ENCODE results near the gene EGFL6. TPM values are rescaled to one million over a fixed set of nuclear protein-coding genes. Genes with fewer than 3 reads are reported as not detected.
"Not testable (repeated sequence)": the region's sequence is repeated elsewhere in the genome, so short reads cannot be mapped to it uniquely, and the experiment has no call there.

Gene EGFL6
- total and polyA plus RNA-seq, 2 experiments from 2014 or later = not detected

- Histone ChIP-seq H3F3A (ENCODE audit: insufficient read depth) (no peaks in the 10 kb centered on the region), H3K9me2 (ENCODE audit: insufficient read depth) (no peaks in the 10 kb centered on the region), H3K4me2 (ENCODE audit: unreplicated experiment) (no peak overlapping the region), H3K27ac (no peak overlapping the region), H4K20me1 (ENCODE audit: insufficient read depth) (no peaks in the 10 kb centered on the region), H3K9me3 (ENCODE audit: low read depth) (no peaks in the 10 kb centered on the region), H3K27me3 (replicated peaks; ENCODE audit: insufficient read depth) (no peaks in the 10 kb centered on the region), H3K4me3 (no peak overlapping the region), H3K4me1 (ENCODE audit: insufficient read depth) (no peaks in the 10 kb centered on the region), H3K36me3 (ENCODE audit: low read depth) (no peaks in the 10 kb centered on the region), H3K9ac (no peak overlapping the region), H2AFZ (no peak overlapping the region), H3K79me2 (ENCODE audit: insufficient read depth) (no peaks in the 10 kb centered on the region)
- TF ChIP-seq EZH2 (IDR thresholded peaks at IDR 0.05; ENCODE audit: insufficient read depth, poor library complexity, severe bottlenecking) (no peak), EZH2phosphoT487 (IDR thresholded peaks at IDR 0.05; ENCODE audit: insufficient read depth, low read depth) (no peak)
- 45 to 66% methylated on average over 3 of the region's 3 CpGs for WGBS, 2 experiments (ENCODE audit: low coverage in 1 of 2, low lambda C conversion rate in 2 of 2, missing lambda C conversion rate in 2 of 2)
- in situ Hi-C loops (cut with MboI) = no loop called here
- no peak for DNase-seq
Measured at GRCh38 chrX:13622401-13622964, 53.1 kb downstream of the EGFL6 start.

GRCh38 chrX:13627306-13627705 is 57.9 kb downstream of the EGFL6 start:
- Histone ChIP-seq H3K27ac (no peak overlapping the region), H3K4me2 (ENCODE audit: unreplicated experiment) (no peak overlapping the region), H3K9me2 (ENCODE audit: insufficient read depth) (no peaks in the 10 kb centered on the region), H3K27me3 (replicated peaks; ENCODE audit: insufficient read depth) (no peaks in the 10 kb centered on the region), H3F3A (ENCODE audit: insufficient read depth) (no peaks in the 10 kb centered on the region), H3K9ac (no peak overlapping the region), H4K20me1 (ENCODE audit: insufficient read depth) (no peaks in the 10 kb centered on the region), H3K79me2 (ENCODE audit: insufficient read depth) (no peaks in the 10 kb centered on the region), H3K4me3 (no peak overlapping the region), H3K4me1 (ENCODE audit: insufficient read depth) (no peaks in the 10 kb centered on the region), H3K9me3 (ENCODE audit: low read depth) (no peaks in the 10 kb centered on the region), H3K36me3 (ENCODE audit: low read depth) (no peaks in the 10 kb centered on the region), H2AFZ (no peak overlapping the region)
- WGBS, 2 experiments (ENCODE audit: low coverage in 1 of 2, low lambda C conversion rate in 2 of 2, missing lambda C conversion rate in 2 of 2) = 85% methylated on average over 8 of the region's 8 CpGs
- in situ Hi-C loops (cut with MboI) = no loop called here
- TF ChIP-seq EZH2 (IDR thresholded peaks at IDR 0.05; ENCODE audit: insufficient read depth, poor library complexity, severe bottlenecking) (no peak), EZH2phosphoT487 (IDR thresholded peaks at IDR 0.05; ENCODE audit: insufficient read depth, low read depth) (no peak)
- DNase-seq = no peak

GRCh38 chrX:13637224-13637623 is 67.8 kb downstream of the EGFL6 start:
- H3F3A ChIP-seq (ENCODE audit: insufficient read depth); H3K36me3 ChIP-seq (ENCODE audit: low read depth); in situ Hi-C loops (cut with MboI); H3K27me3 ChIP-seq (replicated peaks; ENCODE audit: insufficient read depth); H3K4me1 ChIP-seq (ENCODE audit: insufficient read depth); H2AFZ ChIP-seq; DNase-seq; H3K4me2 ChIP-seq (ENCODE audit: unreplicated experiment); H3K27ac ChIP-seq; H4K20me1 ChIP-seq (ENCODE audit: insufficient read depth); H3K9ac ChIP-seq; H3K9me2 ChIP-seq (ENCODE audit: insufficient read depth); H3K4me3 ChIP-seq; H3K79me2 ChIP-seq (ENCODE audit: insufficient read depth); H3K9me3 ChIP-seq (ENCODE audit: low read depth): not testable (repeated sequence)
- WGBS, 2 experiments (ENCODE audit: low coverage in 1 of 2, low lambda C conversion rate in 2 of 2, missing lambda C conversion rate in 2 of 2) = 66 to 76% methylated on average over 9 of the region's 9 CpGs

GRCh38 chrX:13638021-13638420 is 68.6 kb downstream of the EGFL6 start:
- in situ Hi-C loops (cut with MboI) = no loop called here

GRCh38 chrX:13638826-13639225 is 69.4 kb downstream of the EGFL6 start:
- TF ChIP-seq EZH2phosphoT487 (IDR thresholded peaks at IDR 0.05; ENCODE audit: insufficient read depth, low read depth) = no peak
- no peak for TF ChIP-seq EZH2 (IDR thresholded peaks at IDR 0.05; ENCODE audit: insufficient read depth, poor library complexity, severe bottlenecking)
- DNase-seq = no peak
- Histone ChIP-seq H3K4me1 (ENCODE audit: insufficient read depth) (no peaks in the 10 kb centered on the region), H3K9me2 (ENCODE audit: insufficient read depth) (no peaks in the 10 kb centered on the region), H3K36me3 (ENCODE audit: low read depth) (no peaks in the 10 kb centered on the region), H2AFZ (no peak overlapping the region), H3F3A (ENCODE audit: insufficient read depth) (no peaks in the 10 kb centered on the region), H3K27ac (no peak overlapping the region), H3K79me2 (ENCODE audit: insufficient read depth) (no peaks in the 10 kb centered on the region), H3K4me3 (no peak overlapping the region), H4K20me1 (ENCODE audit: insufficient read depth) (no peaks in the 10 kb centered on the region), H3K9me3 (ENCODE audit: low read depth) (no peaks in the 10 kb centered on the region), H3K4me2 (ENCODE audit: unreplicated experiment) (no peak overlapping the region), H3K9ac (no peak overlapping the region), H3K27me3 (replicated peaks; ENCODE audit: insufficient read depth) (no peaks in the 10 kb centered on the region)
- in situ Hi-C loops (cut with MboI) = no loop called here
- 42 to 50% methylated on average over 3 of the region's 3 CpGs for WGBS, 2 experiments (ENCODE audit: low coverage in 1 of 2, low lambda C conversion rate in 2 of 2, missing lambda C conversion rate in 2 of 2)

More at GRCh38 chrX:13638021-13638420, 68.6 kb downstream of the EGFL6 start:
- no peaks in the 10 kb centered on the region for H3K36me3 ChIP-seq (ENCODE audit: low read depth)
- H3K9ac ChIP-seq = no peak overlapping the region
- H3K9me2 ChIP-seq (ENCODE audit: insufficient read depth) = no peaks in the 10 kb centered on the region
- no peaks in the 10 kb centered on the region for H3K27me3 ChIP-seq (replicated peaks; ENCODE audit: insufficient read depth)
- no peak for TF ChIP-seq EZH2 (IDR thresholded peaks at IDR 0.05; ENCODE audit: insufficient read depth, poor library complexity, severe bottlenecking)
- TF ChIP-seq EZH2phosphoT487 (IDR thresholded peaks at IDR 0.05; ENCODE audit: insufficient read depth, low read depth) = no peak
- no peaks in the 10 kb centered on the region for H3K4me1 ChIP-seq (ENCODE audit: insufficient read depth)
- H3K9me3 ChIP-seq (ENCODE audit: low read depth) = no peaks in the 10 kb centered on the region
- H3K4me3 ChIP-seq = no peak overlapping the region
- no peak overlapping the region for H3K4me2 ChIP-seq (ENCODE audit: unreplicated experiment)
- no peak for DNase-seq
- H2AFZ ChIP-seq = no peak overlapping the region
- H3K27ac ChIP-seq = no peak overlapping the region
- no peaks in the 10 kb centered on the region for H3K79me2 ChIP-seq (ENCODE audit: insufficient read depth)
- H3F3A ChIP-seq (ENCODE audit: insufficient read depth) = no peaks in the 10 kb centered on the region
- 38 to 40% methylated on average over 1 of the region's 1 CpG for WGBS, 2 experiments (ENCODE audit: low coverage in 1 of 2, low lambda C conversion rate in 2 of 2, missing lambda C conversion rate in 2 of 2)
- H4K20me1 ChIP-seq (ENCODE audit: insufficient read depth) = no peaks in the 10 kb centered on the region

GRCh38 chrX:13641684-13642083 is 72.3 kb downstream of the EGFL6 start:
- H3F3A ChIP-seq (ENCODE audit: insufficient read depth); H3K9me2 ChIP-seq (ENCODE audit: insufficient read depth); H4K20me1 ChIP-seq (ENCODE audit: insufficient read depth); H3K9ac ChIP-seq; H3K4me2 ChIP-seq (ENCODE audit: unreplicated experiment); H3K4me1 ChIP-seq (ENCODE audit: insufficient read depth); H2AFZ ChIP-seq; H3K79me2 ChIP-seq (ENCODE audit: insufficient read depth); H3K4me3 ChIP-seq; H3K36me3 ChIP-seq (ENCODE audit: low read depth); in situ Hi-C loops (cut with MboI); H3K9me3 ChIP-seq (ENCODE audit: low read depth); DNase-seq; H3K27me3 ChIP-seq (replicated peaks; ENCODE audit: insufficient read depth); H3K27ac ChIP-seq: not testable (repeated sequence)
- WGBS, 2 experiments (ENCODE audit: low coverage in 1 of 2, low lambda C conversion rate in 2 of 2, missing lambda C conversion rate in 2 of 2) = 54 to 64% methylated on average over 2 of the region's 4 CpGs

All from GM23248 (cell line).